Breast epithelium (tissue), 3 donors: ENCODE data around the gene TNFSF15.

Experiments
- POLR2A ChIP-seq: fragments of 450-650 bp; IDR thresholded peaks from one replicate; pipeline ENCODE4 v1.6.1; 2016; ENCODE audit warnings: antibody characterized with exemption, mild to moderate bottlenecking, moderate library complexity
- TF ChIP-seq, protein P1 (sequence below), 3 donors: fragments of 450-650 bp; IDR thresholded peaks; one replicate each; pipeline ENCODE4 v1.5.1; 2016 to 2017; ENCODE audit warnings: antibody characterized with exemption in 3 of 3, mild to moderate bottlenecking in 3 of 3, moderate library complexity in 3 of 3

DNA sequence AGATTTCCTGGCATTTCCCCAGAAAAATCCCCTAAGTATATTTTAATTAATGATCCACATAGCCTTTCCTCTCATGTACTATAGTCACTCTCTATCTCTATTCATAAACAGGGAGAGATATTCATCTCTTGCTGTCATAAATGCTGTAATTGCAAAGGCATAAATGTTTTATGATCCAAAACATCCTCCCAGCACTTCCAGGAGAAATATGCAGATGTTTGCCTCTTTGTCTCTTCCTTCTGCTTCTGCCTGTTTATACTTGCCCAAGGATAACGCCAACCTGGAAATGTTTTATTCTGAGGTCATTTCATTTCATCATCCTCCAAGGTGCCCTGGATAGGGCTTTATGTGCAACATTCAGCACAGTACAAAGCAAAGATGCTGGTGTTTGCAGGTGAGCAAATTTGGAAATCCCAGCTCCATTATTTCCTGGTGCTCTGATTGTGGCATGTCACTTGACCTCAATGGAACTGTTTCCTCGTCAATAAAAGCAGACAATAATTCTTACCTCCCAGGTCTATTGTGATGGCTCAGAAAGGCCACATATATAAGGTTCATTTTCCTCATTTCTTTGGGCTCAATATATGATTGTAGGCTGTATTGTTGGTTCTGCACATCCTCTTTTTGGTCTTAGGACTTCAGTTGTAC, 6.9 kb downstream of the TNFSF15 start:
- TF ChIP-seq POLR2A: no peak
- TF ChIP-seq, protein P1, sequence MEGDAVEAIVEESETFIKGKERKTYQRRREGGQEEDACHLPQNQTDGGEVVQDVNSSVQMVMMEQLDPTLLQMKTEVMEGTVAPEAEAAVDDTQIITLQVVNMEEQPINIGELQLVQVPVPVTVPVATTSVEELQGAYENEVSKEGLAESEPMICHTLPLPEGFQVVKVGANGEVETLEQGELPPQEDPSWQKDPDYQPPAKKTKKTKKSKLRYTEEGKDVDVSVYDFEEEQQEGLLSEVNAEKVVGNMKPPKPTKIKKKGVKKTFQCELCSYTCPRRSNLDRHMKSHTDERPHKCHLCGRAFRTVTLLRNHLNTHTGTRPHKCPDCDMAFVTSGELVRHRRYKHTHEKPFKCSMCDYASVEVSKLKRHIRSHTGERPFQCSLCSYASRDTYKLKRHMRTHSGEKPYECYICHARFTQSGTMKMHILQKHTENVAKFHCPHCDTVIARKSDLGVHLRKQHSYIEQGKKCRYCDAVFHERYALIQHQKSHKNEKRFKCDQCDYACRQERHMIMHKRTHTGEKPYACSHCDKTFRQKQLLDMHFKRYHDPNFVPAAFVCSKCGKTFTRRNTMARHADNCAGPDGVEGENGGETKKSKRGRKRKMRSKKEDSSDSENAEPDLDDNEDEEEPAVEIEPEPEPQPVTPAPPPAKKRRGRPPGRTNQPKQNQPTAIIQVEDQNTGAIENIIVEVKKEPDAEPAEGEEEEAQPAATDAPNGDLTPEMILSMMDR (IDR thresholded peaks at IDR 0.05): no peak
